Naive B cell (primary cell): ENCODE data around the gene RB1. TPM values are rescaled to one million over a fixed set of nuclear protein-coding genes. Genes with fewer than 3 reads are reported as not detected.

ENCODE experiments used
- ATAC-seq, 2 donors: fragments of 150-1000 bp; cut with Tn5 transposase; 2 replicates each; pipeline ENCODE4 v1.10.0; 2021; ENCODE audit warnings: low read depth in 2 of 2, mild to moderate bottlenecking in 2 of 2, moderate library complexity in 2 of 2
- DNase-seq: peaks from one replicate; pipeline ENCODE4 v3.0.0; 2022
- H3K27ac Mint-ChIP-seq, 6 donors: one replicate each; pipeline ENCODE4 v1.8.0; 2020 to 2022; ENCODE audit warnings: mild to moderate bottlenecking in 6 of 6, mixed read lengths in 6 of 6, moderate library complexity in 5 of 6, inconsistent platforms in 2 of 6
- H3K27me3 Mint-ChIP-seq, 3 donors: one replicate each; pipeline ENCODE4 v1.8.0; 2021 to 2022; ENCODE audit warnings: mixed read lengths in 3 of 3, mild to moderate bottlenecking in 1 of 3
- H3K36me3 Mint-ChIP-seq, 2 donors: one replicate each; pipeline ENCODE4 v1.8.0; 2020 to 2022; ENCODE audit warnings: mixed read lengths in 2 of 2, inconsistent platforms in 1 of 2, mild to moderate bottlenecking in 1 of 2
- H3K4me1 Mint-ChIP-seq, 3 donors: one replicate each; pipeline ENCODE4 v1.8.0; 2020 to 2022; ENCODE audit warnings: mixed read lengths in 3 of 3, inconsistent platforms in 1 of 3, mild to moderate bottlenecking in 1 of 3, moderate library complexity in 1 of 3
- H3K4me3 Mint-ChIP-seq, 8 donors: one replicate each; pipeline ENCODE4 v1.8.0; 2020 to 2022; ENCODE audit warnings: mild to moderate bottlenecking in 8 of 8, mixed read lengths in 8 of 8, moderate library complexity in 8 of 8, inconsistent platforms in 2 of 8
- H3K9me3 Mint-ChIP-seq, 7 donors: one replicate each; pipeline ENCODE4 v1.8.0; 2020 to 2022; ENCODE audit warnings: mixed read lengths in 7 of 7, mild to moderate bottlenecking in 5 of 7, inconsistent platforms in 2 of 7, moderate library complexity in 1 of 7
- polyA plus RNA-seq, 6 donors: library from polyadenylated mRNA; unstranded; fragments of 300-500 nt; fragmentation: Illumina TruSeq; gene quantifications; one replicate each; pipeline ENCODE4 v1.2.3, GENCODE V29; 2021; ENCODE audit warnings: low read depth in 6 of 6

Gene RB1
- polyA plus RNA-seq, 6 donors from 2014 or later: 68.0 to 99.7 (median 80.5) TPM

DNA sequence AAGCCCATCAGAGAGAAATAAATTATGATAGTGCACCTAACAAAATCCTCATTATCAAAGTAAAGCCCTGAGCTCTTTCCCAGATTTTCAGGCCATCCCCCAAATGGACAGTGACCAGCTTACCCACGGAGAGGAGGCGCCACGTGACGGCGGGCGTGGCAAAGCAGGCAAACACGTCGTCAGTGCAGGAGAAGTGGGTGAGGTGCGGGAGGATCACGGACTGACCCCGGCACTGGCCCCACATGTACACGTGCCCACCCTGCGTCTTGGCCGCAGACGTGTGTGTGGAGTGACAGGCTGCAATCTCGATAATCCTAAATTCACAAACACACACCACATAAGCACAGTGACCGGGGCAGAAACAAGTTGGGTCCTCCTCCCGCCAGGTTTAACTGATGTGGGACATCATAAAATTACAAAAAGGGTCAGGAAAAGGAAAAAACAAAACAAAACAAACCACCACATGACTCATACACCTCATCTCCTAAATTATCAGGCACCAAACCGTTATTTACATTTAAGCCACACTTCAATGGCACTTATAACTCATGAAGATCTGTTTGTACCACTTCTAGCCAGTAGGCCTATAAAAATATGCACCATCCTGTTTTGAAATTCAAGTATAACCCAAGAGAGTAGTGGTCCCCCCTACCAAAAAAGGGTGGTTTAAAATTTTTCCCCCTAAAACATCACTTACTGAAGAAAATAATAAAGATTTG, 199.2 kb downstream of the RB1 start:
- Mint-ChIP-seq H3K9me3 (no peaks in the 10 kb centered on the region), H3K36me3 (no peaks in the 10 kb centered on the region), H3K4me1 (peaks cover 47 to 67% (median 58%) of the 10 kb centered on the region in 3 donors), H3K27me3 (peaks cover 48 to 65% (median 55%) of the 10 kb centered on the region in 3 donors), H3K27ac (no peak overlapping the region), H3K4me3 (no peak overlapping the region)
- ATAC-seq (no peak), DNase-seq (no peak)

DNA sequence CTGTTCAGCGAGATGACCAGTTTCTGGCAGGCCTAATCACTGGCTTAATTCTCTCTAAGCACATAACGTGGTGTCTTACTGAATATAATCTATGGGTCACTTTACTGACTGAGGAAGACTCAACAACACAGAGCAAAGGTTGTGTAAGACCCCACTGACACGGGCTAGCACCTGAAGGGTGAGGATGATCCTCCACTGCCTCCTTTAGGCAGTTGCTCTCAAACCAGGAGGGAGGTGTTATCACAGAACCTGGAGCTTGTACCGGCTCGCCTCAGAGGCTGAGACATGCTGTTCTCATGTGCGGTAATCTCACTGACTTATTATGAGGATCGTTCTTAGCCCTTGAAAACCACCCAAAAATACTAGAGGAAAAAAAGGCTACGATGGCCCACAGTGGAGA, 201.1 kb downstream of the RB1 start:
- peaks cover 36 to 50% (median 43%) of the 10 kb centered on the region in 3 donors for H3K27me3 Mint-ChIP-seq
- no peak for ATAC-seq
- peak overlapping the region in 3 of 6 donors; percentile 27 to 85 (median 61) for H3K27ac Mint-ChIP-seq
- peaks cover 43 to 73% (median 48%) of the 10 kb centered on the region in 3 donors for H3K4me1 Mint-ChIP-seq
- no peak for DNase-seq
- H3K4me3 Mint-ChIP-seq: peak overlapping the region in 3 of 8 donors; percentile 40 to 65 (median 59)
- H3K9me3 Mint-ChIP-seq: no peaks in the 10 kb centered on the region
- no peaks in the 10 kb centered on the region for H3K36me3 Mint-ChIP-seq

DNA sequence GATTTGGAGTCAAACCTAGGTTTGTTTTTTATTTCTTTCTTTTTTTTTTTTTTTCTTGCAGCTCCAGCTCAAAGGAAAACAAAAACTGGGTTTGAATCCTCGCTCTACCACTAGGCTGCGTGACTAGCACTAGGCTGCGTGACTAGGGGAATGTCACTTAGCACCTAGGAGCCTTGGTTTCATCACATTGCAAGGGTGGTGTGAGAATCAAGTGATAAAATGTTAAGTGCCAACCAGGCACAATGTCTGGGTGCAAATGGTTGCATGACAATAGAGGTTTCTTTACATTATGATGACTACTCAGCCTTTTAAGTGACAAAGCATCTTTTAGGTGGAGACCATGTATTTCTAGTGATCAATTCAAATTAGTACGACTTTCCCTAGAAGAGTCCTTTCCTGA, 201.5 kb downstream of the RB1 start:
- no peak for ATAC-seq
- Mint-ChIP-seq H3K27me3 (peaks cover 36 to 50% (median 46%) of the 10 kb centered on the region in 3 donors), H3K27ac (peak overlapping the region in 5 of 6 donors; percentile 74 to 91 (median 87)), H3K4me3 (peak overlapping the region; percentile 19 to 90 (median 78)), H3K36me3 (no peaks in the 10 kb centered on the region), H3K9me3 (no peaks in the 10 kb centered on the region), H3K4me1 (peaks cover 43 to 72% (median 48%) of the 10 kb centered on the region in 3 donors)
- DNase-seq: no peak

DNA sequence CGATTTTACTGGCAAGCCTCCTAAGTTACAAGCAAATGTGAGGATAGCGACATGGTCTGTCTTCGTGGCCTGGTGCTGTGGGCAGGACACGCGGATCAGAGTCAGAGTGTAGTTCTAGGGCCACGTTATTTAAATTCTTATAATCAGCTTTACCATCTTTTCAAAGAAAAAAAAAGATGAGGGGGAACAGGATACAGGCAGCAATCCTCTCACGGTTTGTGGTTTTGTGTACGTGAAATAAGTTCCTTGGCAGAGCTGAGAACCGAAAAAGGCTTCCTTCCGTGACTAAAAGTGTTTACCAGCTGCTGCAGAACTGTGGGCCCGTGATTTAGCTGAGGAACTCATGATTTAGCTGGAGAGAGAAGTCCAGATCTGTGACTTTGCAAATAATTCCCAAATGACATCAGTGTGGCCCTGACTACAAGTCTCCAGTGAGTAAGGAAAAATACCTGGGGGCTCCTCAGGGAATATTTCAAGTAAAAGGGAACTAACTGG, 202.1 kb downstream of the RB1 start:
- DNase-seq (peak; percentile 83), ATAC-seq (peak; percentile 94 to 96)
- Mint-ChIP-seq H3K4me3 (peak overlapping the region; percentile 19 to 90 (median 78)), H3K27ac (peak overlapping the region; percentile 74 to 91 (median 88)), H3K4me1 (peaks cover 42 to 66% (median 42%) of the 10 kb centered on the region in 3 donors), H3K27me3 (peaks cover 36 to 50% (median 49%) of the 10 kb centered on the region in 3 donors), H3K36me3 (no peaks in the 10 kb centered on the region), H3K9me3 (no peaks in the 10 kb centered on the region)

DNA sequence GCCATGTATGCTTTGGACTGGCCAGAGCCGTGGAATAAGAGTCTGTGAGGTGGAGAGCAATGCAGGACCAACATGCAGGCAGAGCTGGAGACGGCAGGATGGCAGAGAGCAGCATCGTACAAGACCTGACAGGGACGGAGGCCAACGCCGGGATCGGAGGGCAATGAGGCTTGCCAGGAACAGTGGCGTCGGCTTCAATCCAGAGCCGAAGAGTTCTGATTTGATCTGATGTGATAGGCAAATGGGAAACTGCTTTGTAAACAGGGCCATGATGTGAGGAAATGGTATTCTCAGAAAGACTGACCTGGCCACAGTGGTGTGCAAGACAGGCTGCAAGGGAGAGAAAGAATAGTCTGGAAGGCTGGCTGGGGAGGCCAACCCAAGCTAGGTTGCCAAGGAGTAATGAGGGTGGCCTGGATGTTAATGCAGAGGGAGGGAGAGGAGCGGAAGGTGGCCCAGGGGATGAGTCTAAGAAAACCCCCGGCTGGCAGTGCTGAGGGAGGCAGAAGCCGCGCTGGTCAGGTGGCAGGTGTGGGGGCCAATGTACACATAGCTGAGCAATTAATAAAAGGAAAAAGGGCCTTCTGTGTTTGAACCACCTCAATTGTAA, 202.6 kb downstream of the RB1 start:
- Mint-ChIP-seq H3K27me3 (peaks cover 36 to 46% (median 44%) of the 10 kb centered on the region in 3 donors), H3K4me3 (peak overlapping the region; percentile 19 to 90 (median 75)), H3K27ac (peak overlapping the region; percentile 16 to 91 (median 86)), H3K4me1 (peaks cover 36 to 60% (median 36%) of the 10 kb centered on the region in 3 donors), H3K9me3 (no peaks in the 10 kb centered on the region), H3K36me3 (no peaks in the 10 kb centered on the region)
- DNase-seq (no peak), ATAC-seq (peak; percentile 9 to 10)

DNA sequence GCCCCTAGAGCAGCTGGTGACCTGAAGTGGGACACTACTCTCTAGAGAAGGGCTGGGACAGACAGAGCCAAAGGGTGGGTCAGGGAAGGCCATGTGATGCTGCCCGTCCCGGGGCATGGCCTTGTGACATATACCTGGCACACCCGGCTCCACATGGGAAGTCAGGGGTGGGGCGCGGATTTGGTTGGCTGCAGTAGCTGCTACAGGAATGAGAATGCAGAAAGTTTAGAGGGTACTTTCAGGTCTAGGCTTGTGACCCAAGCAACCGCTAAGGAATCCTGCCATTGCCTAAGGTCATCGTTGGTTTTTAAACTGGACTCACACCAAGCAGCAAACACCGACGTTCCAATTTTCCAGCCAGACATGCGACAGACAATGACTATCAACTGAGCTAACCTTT, 203.5 kb downstream of the RB1 start:
- Mint-ChIP-seq H3K9me3 (no peaks in the 10 kb centered on the region), H3K27me3 (peaks cover 36 to 53% (median 47%) of the 10 kb centered on the region in 3 donors), H3K27ac (peak overlapping the region in 2 of 6 donors; percentile 17 to 85), H3K36me3 (peaks cover 0 to 5% of the 10 kb centered on the region in 2 donors), H3K4me3 (peak overlapping the region in 3 of 8 donors; percentile 1 to 82 (median 37)), H3K4me1 (peaks cover 31 to 53% (median 36%) of the 10 kb centered on the region in 3 donors)
- DNase-seq (no peak), ATAC-seq (no peak)

DNA sequence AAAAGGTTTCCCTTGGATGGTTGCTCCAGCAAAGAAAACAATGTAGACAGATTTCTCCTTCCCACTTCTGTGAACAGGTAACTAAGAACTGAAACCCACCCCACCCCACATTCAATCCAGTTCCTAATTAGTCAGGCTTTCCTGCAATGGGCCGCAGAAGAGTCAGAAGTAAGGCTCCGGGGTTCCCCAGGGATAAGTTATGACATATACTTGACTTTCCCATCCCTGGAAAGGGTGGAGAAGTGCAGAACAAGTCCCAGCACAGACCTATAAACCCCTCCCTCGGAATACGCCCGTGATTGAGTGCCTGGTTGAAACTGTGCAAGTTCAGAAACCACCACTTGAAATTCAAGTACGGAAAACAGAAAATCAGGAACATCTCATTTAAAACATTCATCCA, 204.5 kb downstream of the RB1 start:
- H3K9me3 Mint-ChIP-seq: no peaks in the 10 kb centered on the region
- H3K36me3 Mint-ChIP-seq: peaks cover 0 to 6% of the 10 kb centered on the region in 2 donors
- no peak overlapping the region for H3K27ac Mint-ChIP-seq
- H3K27me3 Mint-ChIP-seq: peaks cover 30 to 58% (median 45%) of the 10 kb centered on the region in 3 donors
- DNase-seq: no peak
- ATAC-seq: no peak
- H3K4me3 Mint-ChIP-seq: no peak overlapping the region
- H3K4me1 Mint-ChIP-seq: peaks cover 31 to 50% (median 36%) of the 10 kb centered on the region in 3 donors

DNA sequence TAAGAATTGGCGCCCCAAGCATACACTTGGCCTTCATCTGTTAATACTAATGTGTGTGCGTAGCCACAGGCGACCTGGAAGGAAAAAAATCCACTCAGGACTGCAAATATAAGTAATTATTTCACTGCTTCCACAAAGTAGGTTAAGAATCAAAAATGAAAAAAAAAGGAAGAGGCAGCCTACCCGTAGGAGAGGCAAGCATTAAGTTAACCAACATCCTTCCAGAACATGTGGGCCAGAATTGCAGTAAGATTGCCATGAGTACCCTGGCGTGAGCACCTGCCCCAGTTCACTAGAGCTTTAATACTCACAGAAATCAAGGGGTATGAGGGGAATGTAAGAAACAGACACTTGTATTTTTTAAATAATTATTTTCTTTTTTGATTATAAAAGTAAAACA, 207.1 kb downstream of the RB1 start:
- Mint-ChIP-seq H3K27me3 (peaks cover 27 to 64% (median 43%) of the 10 kb centered on the region in 3 donors), H3K9me3 (no peaks in the 10 kb centered on the region), H3K4me1 (peaks cover 14 to 26% (median 16%) of the 10 kb centered on the region in 3 donors), H3K4me3 (no peak overlapping the region), H3K27ac (no peak overlapping the region), H3K36me3 (peaks cover 0 to 6% of the 10 kb centered on the region in 2 donors)
- no peak for DNase-seq
- no peak for ATAC-seq

DNA sequence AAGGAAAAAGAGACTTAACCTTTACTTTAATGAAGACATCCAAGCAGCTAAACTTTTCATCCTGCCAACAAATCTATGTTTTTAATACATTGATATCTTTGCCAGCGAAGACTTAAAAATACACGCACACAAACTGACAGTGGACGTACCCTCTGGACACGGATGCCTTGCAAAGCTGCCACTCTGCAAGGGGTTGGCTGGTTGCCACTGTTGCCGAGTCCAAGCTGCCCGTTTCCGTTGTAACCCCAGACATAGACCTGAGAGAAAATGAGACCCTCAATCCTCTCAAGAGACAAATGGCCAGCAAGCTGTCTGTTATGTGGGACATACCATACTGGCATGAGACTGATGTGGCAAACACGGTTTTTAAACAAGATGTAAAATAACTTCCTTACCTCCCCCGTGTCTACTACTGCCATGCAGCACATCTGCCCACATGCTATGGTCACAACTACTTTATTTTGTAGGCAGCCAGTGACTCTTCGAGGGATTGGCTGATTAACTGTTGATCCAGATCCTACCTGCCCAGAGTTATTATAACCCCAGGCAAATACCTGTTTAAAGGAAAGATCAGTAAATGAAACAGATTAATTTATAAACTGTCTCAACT, 208.2 kb downstream of the RB1 start:
- no peak overlapping the region for H3K4me3 Mint-ChIP-seq
- H3K4me1 Mint-ChIP-seq: peaks cover 4 to 16% (median 6%) of the 10 kb centered on the region in 3 donors
- DNase-seq: no peak
- ATAC-seq: no peak
- peaks cover 0 to 6% of the 10 kb centered on the region in 2 donors for H3K36me3 Mint-ChIP-seq
- no peak overlapping the region for H3K27ac Mint-ChIP-seq
- peaks cover 25 to 60% (median 44%) of the 10 kb centered on the region in 3 donors for H3K27me3 Mint-ChIP-seq
- H3K9me3 Mint-ChIP-seq: no peaks in the 10 kb centered on the region

DNA sequence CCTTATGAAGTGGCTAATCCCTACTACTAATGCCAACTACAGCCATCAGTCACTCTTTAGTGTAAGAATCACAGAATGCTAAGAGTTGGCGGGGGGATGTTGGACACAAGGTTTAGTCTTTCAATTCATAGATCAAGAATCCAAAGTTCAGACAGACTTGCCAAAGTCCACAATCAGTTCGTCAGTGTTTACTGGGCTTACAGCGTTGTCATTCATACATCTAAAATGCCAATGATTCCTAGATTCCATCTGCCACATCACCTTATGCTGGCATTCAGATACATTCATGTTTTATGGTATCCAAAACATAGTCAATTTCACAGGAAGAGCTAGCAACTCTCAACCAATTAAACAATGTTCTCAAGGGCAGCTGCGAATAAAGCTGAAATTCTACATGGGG, 211.2 kb downstream of the RB1 start:
- Mint-ChIP-seq H3K4me3 (no peak overlapping the region), H3K27ac (no peak overlapping the region), H3K4me1 (no peaks in the 10 kb centered on the region), H3K36me3 (peaks cover 10% of the 10 kb centered on the region in 2 donors), H3K9me3 (no peaks in the 10 kb centered on the region), H3K27me3 (peaks cover 27 to 68% (median 52%) of the 10 kb centered on the region in 3 donors)
- DNase-seq: no peak
- ATAC-seq: no peak

DNA sequence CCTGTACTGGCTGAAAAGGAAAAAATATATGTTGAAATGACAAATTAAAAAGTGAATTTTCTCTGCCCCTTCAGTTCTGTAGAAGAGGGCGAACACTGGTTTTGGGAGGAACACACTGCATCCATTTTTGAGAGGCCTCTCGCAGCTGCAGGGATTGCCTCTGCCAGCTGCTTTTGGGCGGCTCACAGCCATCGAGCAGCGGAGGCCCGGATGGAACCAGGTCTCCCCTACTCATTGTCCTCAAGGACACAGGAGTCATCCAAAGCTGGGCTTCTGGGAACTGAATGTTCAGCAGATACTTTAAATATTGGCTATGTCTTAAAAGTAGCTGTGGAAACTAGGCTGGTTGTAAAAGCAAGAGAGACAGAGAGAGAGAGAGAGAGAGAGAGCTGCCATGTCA, 212.2 kb downstream of the RB1 start:
- peaks cover 27 to 60% (median 52%) of the 10 kb centered on the region in 3 donors for H3K27me3 Mint-ChIP-seq

DNA sequence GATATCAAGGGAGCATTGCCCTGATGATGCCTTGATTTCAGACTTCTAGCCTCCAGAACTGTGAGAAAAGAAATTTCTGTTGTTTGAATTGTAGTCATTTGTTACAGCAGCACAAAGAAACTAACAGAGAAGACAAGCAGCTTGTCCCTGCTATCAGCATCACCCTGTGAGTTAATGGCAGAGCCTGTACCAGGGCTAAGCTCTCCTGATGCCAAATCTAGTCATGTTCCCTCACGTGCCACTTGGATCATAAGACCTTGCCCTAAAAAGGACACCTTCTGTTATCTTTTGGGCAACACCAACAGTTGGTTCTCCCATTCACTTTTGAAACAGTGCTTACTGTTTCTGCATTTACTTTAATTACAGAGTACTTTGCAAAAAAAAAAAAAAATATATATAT, 214.5 kb downstream of the RB1 start:
- DNase-seq (no peak), ATAC-seq (no peak)
- peaks cover 27 to 44% (median 41%) of the 10 kb centered on the region in 3 donors for H3K27me3 Mint-ChIP-seq
- peaks cover 4 to 10% of the 10 kb centered on the region in 2 donors for H3K36me3 Mint-ChIP-seq
- no peaks in the 10 kb centered on the region for H3K9me3 Mint-ChIP-seq
- no peak overlapping the region for H3K27ac Mint-ChIP-seq
- H3K4me3 Mint-ChIP-seq: no peak overlapping the region
- no peaks in the 10 kb centered on the region for H3K4me1 Mint-ChIP-seq

More for the DNA sequence above, 212.2 kb downstream of the RB1 start:
- no peaks in the 10 kb centered on the region for H3K9me3 Mint-ChIP-seq
- H3K36me3 Mint-ChIP-seq: peaks cover 10% of the 10 kb centered on the region in 2 donors
- no peak for DNase-seq
- no peak for ATAC-seq
- no peak overlapping the region for H3K27ac Mint-ChIP-seq
- H3K4me3 Mint-ChIP-seq: no peak overlapping the region
- no peaks in the 10 kb centered on the region for H3K4me1 Mint-ChIP-seq

DNA sequence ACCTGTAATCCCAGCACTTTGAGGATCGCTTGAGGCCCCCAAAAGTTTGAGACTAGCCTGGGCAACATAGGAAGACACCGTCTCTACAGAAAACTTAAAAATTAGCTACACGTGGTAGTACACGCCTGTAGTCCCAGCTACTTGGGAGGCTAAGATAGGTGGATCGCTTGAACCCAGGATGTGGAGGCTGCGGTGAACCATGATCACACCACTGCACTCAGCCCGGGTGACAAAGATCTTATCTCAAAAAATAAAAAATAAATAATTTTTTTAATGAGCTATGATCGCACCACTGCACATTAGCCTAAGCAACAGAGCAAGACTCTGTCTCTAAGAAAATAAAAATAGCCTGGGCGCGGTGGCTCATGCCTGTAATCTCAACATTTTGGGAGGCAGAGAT, 222.7 kb downstream of the RB1 start:
- peaks cover 6 to 10% (median 7%) of the 10 kb centered on the region in 3 donors for H3K4me1 Mint-ChIP-seq
- ATAC-seq: no peak
- H3K4me3 Mint-ChIP-seq: no peak overlapping the region
- no peaks in the 10 kb centered on the region for H3K36me3 Mint-ChIP-seq
- no peak for DNase-seq
- no peak overlapping the region for H3K27ac Mint-ChIP-seq
- no peaks in the 10 kb centered on the region for H3K9me3 Mint-ChIP-seq
- peaks cover 0 to 24% (median 6%) of the 10 kb centered on the region in 3 donors for H3K27me3 Mint-ChIP-seq
